BE2C (cell line): ENCODE data around the gene ELOVL5.

Experiments
- DNase-seq: peaks from one replicate; pipeline ENCODE4 v3.0.0-alpha.2; 2020
- H3K27me3 ChIP-seq: fragments of 250-450 bp; sonication (Bioruptor Pico); 2 replicates; pipeline ENCODE4 v1.5.1; 2020; ENCODE audit warnings: mild to moderate bottlenecking
- H3K36me3 ChIP-seq: fragments of 250-450 bp; sonication (Bioruptor Pico); 2 replicates; pipeline ENCODE4 v1.5.1; 2020; ENCODE audit warnings: mild to moderate bottlenecking
- H3K4me1 ChIP-seq: fragments of 250-450 bp; sonication (Bioruptor Pico); 2 replicates; pipeline ENCODE4 v1.5.1; 2020
- H3K4me3 ChIP-seq: 2 replicates; pipeline ENCODE4 v1.5.1; 2011; ENCODE audit warnings: low read depth, low read length
- H3K9me3 ChIP-seq: fragments of 250-450 bp; sonication (Bioruptor Pico); 2 replicates; pipeline ENCODE4 v1.5.1; 2020
- CTCF ChIP-seq: IDR thresholded peaks from 2 replicates; pipeline ENCODE4 v1.5.1; 2012; ENCODE audit warnings: mild to moderate bottlenecking, low read depth, low read length

Gene ELOVL5

DNA sequence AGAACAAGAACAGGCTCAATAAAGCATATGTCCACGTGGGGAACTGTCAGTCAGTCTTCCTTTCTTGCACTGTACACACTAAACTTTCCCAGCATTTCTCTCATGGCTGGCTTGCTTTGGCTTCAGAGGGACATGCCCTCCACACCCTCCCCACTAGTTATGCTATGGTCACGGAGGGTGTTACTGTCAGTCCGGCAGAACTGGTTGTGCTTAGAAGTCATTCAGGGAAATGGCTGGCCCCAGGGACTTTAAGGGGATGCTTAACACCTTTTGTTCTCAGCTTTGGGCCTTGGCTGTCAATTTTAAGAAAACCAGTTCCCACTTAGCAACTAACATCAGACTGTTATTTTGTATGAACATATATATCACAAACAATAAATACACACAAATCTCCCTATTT, 55.1 kb downstream of the ELOVL5 start:
- TF ChIP-seq CTCF = no peak
- Histone ChIP-seq H3K4me3 (no peak overlapping the region), H3K27me3 (no peaks in the 10 kb centered on the region), H3K9me3 (no peaks in the 10 kb centered on the region), H3K36me3 (peaks cover 28% of the 10 kb centered on the region), H3K4me1 (no peaks in the 10 kb centered on the region)
- no peak for DNase-seq

GRCh38 chr6:53290537-53291510, 57.9 kb downstream of the ELOVL5 start:
- H3K4me1 ChIP-seq = no peaks in the 10 kb centered on the region
- DNase-seq = no peak
- no peaks in the 10 kb centered on the region for H3K27me3 ChIP-seq
- no peak overlapping the region for H3K4me3 ChIP-seq
- H3K9me3 ChIP-seq = no peaks in the 10 kb centered on the region
- peak; percentile 17; the same call in 1 of the 2 replicates for TF ChIP-seq CTCF
- peaks cover 31% of the 10 kb centered on the region for H3K36me3 ChIP-seq

DNA sequence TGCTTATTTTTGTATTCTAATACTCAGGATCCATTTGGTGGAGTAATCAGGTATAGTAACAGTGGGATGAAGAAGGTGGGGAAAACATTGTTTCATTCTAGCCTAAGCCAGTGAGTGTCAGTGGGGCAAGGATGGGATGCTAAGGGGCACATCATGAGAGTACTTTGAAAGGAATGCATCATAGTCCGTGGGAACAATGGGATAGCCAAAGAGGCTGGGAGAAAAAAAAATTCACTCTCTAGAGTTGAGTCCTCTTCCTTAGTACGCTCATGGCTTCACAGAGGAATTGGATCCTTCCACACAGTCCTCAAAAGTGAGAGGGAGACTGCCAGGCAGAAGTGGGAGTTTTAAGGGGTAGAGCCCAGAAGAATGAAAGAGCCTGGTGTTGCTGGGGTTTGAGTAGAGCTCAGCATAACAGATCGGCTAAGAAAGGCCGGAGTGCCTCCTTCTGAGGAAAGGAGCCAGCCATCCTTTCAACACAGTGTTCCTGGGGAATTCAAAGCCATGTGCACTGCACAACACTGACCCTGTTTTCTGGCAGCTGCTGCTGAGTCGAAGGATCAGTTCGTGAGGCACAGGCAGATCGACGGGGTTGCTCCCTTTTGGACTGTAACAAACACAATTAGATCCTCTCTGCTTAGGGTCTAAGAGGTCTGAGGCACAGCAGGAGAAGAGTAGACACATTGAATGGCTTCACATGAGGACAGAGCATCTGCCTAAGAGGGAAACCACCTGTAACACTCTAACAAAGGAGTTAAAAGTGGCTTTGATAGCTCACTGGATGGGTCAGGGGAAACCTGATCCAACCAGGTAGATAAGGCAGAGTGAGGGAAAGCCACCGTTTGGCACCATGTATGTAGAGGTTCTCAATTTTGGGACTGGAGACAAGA, 61.2 kb downstream of the ELOVL5 start:
- no peak overlapping the region for H3K4me3 ChIP-seq
- TF ChIP-seq CTCF = no peak
- H3K27me3 ChIP-seq = no peaks in the 10 kb centered on the region
- H3K4me1 ChIP-seq = no peaks in the 10 kb centered on the region
- H3K9me3 ChIP-seq = no peaks in the 10 kb centered on the region
- peaks cover 19% of the 10 kb centered on the region for H3K36me3 ChIP-seq
- no peak for DNase-seq

- no peaks in the 10 kb centered on the region for H3K27me3 ChIP-seq
- DNase-seq = no peak
- TF ChIP-seq CTCF = no peak
- no peaks in the 10 kb centered on the region for H3K4me1 ChIP-seq
- peaks cover 12% of the 10 kb centered on the region for H3K36me3 ChIP-seq
- H3K4me3 ChIP-seq = no peak overlapping the region
- H3K9me3 ChIP-seq = no peaks in the 10 kb centered on the region
These were observed 63.8 kb downstream of the ELOVL5 start for GRCh38 chr6:53284901-53285300.

DNA sequence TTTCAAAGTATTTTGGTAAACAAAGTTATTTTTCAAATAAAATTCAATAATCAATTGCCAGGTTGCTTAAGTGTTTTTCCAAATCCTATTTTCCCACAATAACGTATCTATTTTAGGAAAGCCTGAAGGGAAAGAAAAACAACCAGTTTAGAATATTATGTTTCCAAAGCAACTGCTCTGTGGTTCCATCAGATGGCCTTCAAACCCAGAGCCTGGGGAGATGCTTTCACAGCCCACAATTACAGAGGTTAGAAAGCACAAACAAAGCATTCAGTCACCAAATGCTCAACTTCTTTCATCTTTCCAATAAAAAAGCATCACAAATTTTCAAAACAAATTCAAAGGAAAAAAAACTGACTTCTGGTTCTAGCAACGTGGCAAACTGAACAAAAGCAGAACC, 66.0 kb downstream of the ELOVL5 start:
- H3K4me3 ChIP-seq = no peak overlapping the region
- H3K9me3 ChIP-seq = no peaks in the 10 kb centered on the region
- TF ChIP-seq CTCF = no peak
- no peaks in the 10 kb centered on the region for H3K4me1 ChIP-seq
- H3K27me3 ChIP-seq = no peaks in the 10 kb centered on the region
- no peak for DNase-seq
- peaks cover 8% of the 10 kb centered on the region for H3K36me3 ChIP-seq
